Stimulated activated CD8-positive, alpha-beta memory T cell treated with anti-CD3 and anti-CD28 coated beads, Interleukin-7, amount 100 ng/mL, for 24 hours (primary cell): ENCODE measurements around the gene CSRP1.

Experiments
- DNase-seq: peaks from one replicate; pipeline ENCODE4 v3.0.0-alpha.2; 2020; ENCODE audit warnings: low read depth

Gene CSRP1

GRCh38 chr1:201513498-201514243 lies 6.7 kb upstream of the CSRP1 start:
- no peak for DNase-seq

DNA sequence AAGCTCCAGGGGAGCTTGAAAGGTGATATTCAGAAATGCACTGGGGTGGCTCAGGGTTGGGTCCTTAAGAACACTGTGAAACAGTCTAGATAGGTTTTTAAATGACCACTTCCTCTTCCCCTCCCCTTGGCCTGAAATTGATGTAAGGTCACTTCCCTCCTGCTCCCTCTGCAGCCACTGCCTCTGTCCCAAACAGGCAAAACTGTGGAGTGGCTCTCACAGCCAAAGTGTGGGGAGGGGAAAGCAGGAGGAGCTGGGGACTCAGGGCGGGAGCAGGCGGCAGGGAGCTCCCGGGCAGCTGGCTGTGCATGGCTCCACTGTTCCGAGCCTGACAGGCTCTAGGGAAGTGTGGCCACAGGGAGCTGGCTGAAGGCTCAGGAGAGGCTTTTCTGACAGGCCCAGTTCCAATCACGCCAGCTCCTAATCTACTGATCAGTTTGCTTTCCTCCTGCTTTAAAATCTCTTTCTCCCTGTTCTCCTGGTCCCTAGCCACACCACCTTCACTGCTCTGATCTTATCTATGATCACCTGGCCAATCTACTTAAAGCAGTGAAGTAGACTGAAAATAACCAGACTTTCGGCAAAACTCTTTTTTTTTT lies 5.1 kb upstream of the CSRP1 start:
- DNase-seq, result no peak

GRCh38 chr1:201511396-201511940 lies 4.5 kb upstream of the CSRP1 start:
- DNase-seq, result no peak

GRCh38 chr1:201510734-201511133 lies 3.8 kb upstream of the CSRP1 start:
- no peak for DNase-seq

DNA sequence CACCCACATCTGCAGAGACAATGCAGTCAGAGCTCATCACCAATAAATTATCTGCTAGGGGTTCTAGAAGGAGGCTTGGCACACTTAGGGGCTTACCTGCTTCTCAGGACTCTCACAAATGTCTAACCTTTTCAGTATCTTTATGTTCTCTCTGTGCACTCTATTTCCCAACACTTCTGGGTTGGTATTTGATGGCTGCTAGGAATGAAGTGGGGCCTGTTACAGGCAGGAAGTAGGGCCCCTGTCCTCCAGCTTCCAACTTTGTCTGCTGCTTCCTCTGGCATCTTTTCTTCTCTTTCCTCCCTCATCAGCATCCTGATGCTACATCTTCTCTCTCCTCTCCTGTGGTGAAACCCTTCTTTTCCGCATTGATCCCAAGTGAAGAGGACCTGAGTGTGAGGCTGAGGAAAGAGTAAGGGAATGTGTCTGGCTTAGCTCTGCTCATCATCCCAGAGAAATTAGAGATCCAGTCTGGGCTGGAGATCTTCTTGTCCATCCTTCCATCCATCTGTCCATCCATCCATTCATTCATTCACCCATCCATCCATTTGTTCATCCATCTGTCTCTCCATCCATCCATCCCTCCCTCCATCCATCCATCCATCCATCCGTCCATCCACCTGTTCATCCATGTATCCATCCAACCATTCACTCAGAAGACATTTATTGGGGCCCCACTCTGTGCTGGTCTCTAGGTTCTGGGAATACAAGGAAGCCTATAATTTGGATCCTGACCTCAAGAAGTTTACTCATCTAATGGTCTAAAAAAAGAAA lies 2.9 kb upstream of the CSRP1 start:
- no peak for DNase-seq

- no peak for DNase-seq
These were observed 1.9 kb upstream of the CSRP1 start for GRCh38 chr1:201508809-201509208.

- DNase-seq, result no peak
These were observed 395 bp upstream of the CSRP1 start for GRCh38 chr1:201507360-201507675.

DNA sequence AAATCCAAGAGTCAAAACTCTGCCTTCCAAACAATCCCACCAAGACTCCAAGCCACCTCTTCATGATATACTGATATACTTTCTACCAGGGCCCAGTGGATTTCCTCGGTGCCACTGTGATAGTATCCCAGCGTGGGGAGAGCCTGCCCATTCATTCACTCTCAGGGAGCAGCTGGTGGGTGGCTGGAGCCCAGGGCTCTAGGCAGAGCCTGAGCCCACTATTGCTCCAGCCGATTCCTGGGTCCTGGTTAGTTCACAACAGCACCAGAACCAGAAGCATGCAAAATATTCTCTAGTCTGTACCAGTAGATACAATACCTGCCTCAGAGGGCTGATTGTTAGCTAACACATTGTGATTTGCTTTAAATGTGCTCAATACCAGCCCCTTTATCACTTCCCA lies 831 bp downstream of the CSRP1 start:
- DNase-seq, result no peak

DNA sequence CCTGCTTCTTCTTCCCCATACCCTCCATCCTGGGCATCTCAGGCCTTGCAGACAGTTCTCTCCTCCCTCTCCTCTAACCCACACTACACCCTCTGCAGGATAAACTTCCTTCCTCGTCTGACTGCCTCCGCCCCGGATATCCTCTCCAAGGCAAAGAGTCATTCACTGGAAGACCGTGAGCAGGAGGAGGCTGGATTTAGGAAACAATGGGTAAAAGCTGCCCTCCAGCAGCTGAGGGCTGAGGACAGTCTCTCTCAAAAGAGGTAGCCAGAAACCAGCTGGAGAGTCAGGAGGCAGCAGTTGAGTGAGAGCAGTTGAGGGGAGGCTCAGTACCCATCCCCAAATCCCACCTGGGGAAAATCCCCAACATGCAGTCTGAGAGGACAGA lies 1.4 kb downstream of the CSRP1 start:
- no peak for DNase-seq

DNA sequence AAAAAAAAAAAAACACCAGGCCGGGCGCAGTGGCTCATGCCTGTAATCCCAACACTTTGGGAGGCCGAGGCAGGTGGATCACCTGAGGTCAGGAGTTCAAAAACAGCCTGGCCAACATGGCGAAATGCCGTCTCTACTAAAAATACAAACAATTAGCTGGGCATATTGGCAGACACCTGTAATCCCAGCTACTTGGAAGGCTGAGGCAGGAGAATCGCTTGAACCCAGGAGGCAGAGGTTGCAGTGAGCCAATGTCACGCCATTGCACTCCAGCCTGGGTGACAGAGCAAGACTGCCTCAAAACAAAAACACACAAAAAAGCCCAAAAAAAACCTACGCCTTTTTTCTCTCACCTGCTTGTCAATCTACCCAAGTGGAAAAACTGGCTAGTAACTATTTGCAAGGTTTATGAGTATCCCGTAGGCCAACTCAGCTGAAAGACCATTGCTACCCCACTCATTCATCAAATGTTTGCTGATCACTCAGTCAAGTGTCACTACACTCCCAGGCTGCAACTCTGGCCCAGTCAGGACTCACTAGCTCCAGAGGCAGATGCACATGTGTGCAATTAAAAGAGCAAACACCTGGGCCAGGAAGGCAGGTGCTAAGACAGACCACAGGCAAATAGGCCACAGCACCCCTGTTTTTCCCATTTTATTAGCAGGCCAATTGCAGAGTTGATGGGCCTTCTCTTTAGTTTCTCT lies 2.0 kb downstream of the CSRP1 start:
- DNase-seq, result no peak

- no peak for DNase-seq
These were observed 2.7 kb downstream of the CSRP1 start for GRCh38 chr1:201504179-201504631.

DNA sequence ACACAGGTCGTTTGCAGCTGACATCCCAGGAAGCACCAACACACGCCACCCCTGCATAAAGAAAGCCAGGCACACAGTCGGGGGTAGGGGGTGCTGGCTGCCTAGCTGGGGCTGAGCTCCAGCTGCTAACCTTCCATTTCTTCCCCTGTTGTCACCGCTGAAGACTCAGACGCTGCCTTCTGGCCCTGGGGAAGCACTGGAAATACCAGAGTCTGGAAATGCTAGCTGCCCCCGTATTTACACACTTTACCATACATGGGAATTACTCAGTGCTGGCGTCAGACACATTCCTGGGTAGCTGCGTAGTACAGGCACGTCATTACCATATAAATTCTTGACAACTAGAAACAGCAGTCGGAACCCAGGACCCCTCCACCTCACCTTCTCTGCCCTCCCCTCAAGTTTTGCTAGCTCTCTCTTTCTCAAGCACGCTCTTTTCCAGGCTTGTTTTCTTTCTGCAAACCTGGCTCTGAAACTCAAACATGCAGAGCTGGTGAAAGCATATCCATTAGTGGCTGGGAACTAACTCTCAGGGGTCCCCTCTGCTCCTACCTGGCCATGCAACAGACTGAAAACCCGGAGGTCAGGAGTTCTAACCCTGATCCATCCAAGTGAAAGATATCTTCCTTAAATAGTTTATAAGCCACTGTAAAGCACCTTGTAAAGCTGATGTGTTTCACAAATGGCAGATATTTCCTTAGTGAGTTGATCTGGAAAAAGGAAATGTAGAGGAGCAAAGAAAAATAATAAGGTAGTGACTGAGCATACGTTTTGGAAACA lies 3.3 kb downstream of the CSRP1 start:
- no peak for DNase-seq

GRCh38 chr1:201502511-201502857 lies 4.4 kb downstream of the CSRP1 start:
- DNase-seq, result no peak

GRCh38 chr1:201501812-201502510 lies 5.0 kb downstream of the CSRP1 start:
- DNase-seq, result no peak

DNA sequence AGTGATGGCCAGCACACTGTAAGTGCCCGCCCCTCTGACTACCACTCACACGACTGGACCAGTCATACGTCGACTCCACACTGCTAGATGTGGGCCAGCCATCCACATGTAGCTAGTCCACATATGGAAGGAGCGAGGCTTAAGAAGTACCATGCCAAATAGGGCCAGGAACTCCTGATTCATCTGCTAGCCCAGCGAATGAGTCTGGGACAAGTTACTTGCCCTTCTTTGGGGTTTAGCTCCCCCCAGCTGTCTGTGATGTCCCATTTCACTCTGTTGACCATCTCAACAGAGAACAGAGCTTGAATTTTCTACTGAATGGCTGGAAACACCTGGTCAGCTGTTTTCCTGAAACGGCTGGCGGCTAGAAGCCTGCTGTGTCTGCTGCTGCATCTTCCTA lies 5.8 kb downstream of the CSRP1 start:
- no peak for DNase-seq

DNA sequence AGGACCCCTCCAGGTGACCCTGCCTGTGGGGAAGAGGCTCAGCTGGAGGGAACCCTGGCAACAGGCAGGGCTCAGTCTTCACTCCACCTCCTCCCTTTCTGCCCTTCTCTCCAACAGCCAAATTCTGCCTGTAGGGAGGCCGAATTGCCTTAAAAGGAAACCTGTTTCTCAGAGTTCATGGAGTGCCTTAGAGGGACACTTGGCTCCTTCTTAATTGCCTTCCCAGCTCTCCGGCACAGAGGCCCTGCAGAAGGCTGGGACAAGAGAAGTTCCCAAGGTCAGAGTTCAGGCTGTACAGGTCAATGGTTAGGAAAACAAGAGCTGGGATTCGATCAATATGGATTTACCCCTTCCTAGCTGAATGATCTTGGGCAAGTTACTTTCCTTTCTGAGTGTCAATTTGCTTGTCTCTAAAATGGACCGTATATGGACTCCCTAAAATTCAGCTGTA lies 6.2 kb downstream of the CSRP1 start:
- no peak for DNase-seq

GRCh38 chr1:201499795-201500669 lies 6.9 kb downstream of the CSRP1 start:
- DNase-seq, result no peak

DNA sequence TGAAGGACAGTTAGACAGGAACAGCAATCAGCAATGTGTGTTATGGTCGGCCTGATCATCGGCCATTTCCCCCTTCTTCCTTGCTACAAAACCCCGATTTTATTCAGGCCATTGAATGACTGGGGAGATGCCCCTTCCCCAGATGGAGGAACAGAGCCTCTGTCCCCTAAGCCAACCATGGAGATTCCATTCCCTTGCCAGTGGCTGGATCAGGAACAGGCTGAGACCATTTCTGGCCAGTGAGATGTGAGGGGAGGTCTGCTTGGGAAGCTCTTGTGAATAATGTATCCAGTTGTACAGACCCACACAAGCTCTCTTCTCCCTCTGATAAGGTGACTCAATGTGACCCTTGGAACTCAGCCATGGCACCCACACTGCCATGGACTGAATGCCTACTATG lies 7.7 kb downstream of the CSRP1 start:
- DNase-seq, result no peak

DNA sequence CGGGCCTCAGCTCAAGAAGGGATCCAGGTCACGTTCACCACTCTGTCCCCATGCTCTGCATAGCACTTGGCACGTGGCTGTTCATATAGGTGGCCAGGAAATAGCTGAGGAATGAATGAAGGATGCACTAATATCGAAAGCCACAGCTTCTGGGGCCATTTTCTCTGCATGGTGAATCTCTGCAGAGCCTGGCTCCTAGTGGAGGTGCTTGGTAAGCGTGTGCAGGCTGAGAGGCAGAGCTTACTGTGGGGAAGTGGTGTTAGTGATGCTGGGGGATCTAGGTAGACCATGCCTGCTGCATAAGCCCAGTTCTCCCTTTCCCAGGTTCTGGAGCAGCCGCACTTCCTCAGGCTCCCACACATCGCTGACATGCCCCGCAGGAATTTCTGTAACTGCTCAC lies 8.3 kb downstream of the CSRP1 start:
- no peak for DNase-seq

DNA sequence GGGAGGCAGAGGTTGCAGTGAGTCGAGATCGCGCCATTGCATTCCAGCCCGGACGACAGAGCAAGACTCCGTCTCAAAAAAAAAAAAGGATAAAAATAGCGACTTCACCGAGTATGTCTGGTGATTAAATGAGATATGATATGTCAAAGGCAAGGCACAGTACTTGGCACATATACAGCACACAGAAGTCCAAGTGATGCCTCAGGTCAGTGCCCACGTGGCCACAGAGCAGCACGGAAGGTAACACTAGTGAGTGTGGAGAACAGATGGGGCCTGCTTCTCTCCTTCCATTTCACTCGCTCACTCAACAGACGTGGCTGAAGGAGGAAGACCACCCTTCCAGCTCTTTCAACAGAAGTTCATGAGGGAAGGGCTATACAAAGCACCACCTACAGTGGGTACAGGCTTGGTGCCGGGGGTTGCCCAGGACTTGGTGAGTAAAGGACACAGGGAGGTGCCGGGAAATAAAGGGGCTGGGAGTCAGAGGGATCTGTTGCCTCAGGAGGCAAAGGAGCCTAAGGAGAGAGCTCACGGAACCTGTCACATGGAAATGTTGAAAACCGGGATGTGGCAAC lies 8.9 kb downstream of the CSRP1 start:
- no peak for DNase-seq
